B cell (primary cell): Measurements from ENCODE around the gene NXPH2. TPM values are rescaled to one million over a fixed set of nuclear protein-coding genes. Genes with fewer than 3 reads are reported as not detected.

ENCODE experiments used
- ATAC-seq: fragments of 200-7000 bp; cut with Tn5 transposase; one replicate; pipeline ENCODE4 v1.10.0; 2021; ENCODE audit warnings: low read depth, mild to moderate bottlenecking, moderate number of reproducible peaks, moderate library complexity
- CTCF ChIA-PET: fragments of 350-600 bp; sonication (Branson Sonifier 250); formaldehyde crosslinking; loops from one replicate; lab custom pipeline; 2021; ENCODE audit warnings: antibody characterized with exemption, inconsistent platforms; lab: Charles Lee
- POLR2A ChIA-PET: fragments of 350-600 bp; sonication (Branson Sonifier 250); formaldehyde crosslinking; loops from one replicate; lab custom pipeline; 2021; ENCODE audit warnings: antibody characterized with exemption; lab: Charles Lee
- DNase-seq: peaks from one replicate; pipeline ENCODE4 v3.0.0; 2013
- H2AFZ ChIP-seq: 2 replicates; pipeline ENCODE4 v1.6.1; 2012; ENCODE audit warnings: mild to moderate bottlenecking, low read depth, low read length; ENCODE audit not compliant: insufficient read depth, poor library complexity, severe bottlenecking
- H3K27ac ChIP-seq, 2 donors: 1 replicate in 1 of 2; 2 replicates in 1 of 2; pipeline ENCODE4 v1.5.1; 2012 to 2013; ENCODE audit warnings: low read length in 2 of 2, mild to moderate bottlenecking in 2 of 2, moderate library complexity in 1 of 2
- H3K27me3 ChIP-seq, 4 experiments: fragments of 200-600 bp in 1 of 4; sonication (generic) in 1 of 4; replicated peaks in 1 of 4; 1 replicate in 2 of 4; 2 replicates in 2 of 4; pipeline versions ENCODE4 v1.6.1 to v1.7.0; 2013 to 2016; ENCODE audit warnings: low read length in 3 of 4, mild to moderate bottlenecking in 2 of 4, mixed read lengths in 1 of 4, moderate library complexity in 1 of 4; ENCODE audit not compliant: insufficient read depth in 4 of 4, control insufficient read depth in 3 of 4; ENCODE audit errors: control extremely low read depth in 1 of 4
- H3K36me3 ChIP-seq, 2 experiments: replicated peaks in 1 of 2; 1 replicate in 1 of 2; 2 replicates in 1 of 2; pipeline versions ENCODE4 v1.6.1 to v1.7.1; 2013; ENCODE audit warnings: low read length in 1 of 2; ENCODE audit not compliant: insufficient read depth in 2 of 2, control insufficient read depth in 1 of 2; ENCODE audit errors: control extremely low read depth in 1 of 2, extremely low read depth in 1 of 2
- H3K4me1 ChIP-seq, 2 donors: fragments of 200-600 bp in 1 of 2; sonication (generic) in 1 of 2; 1 replicate in 1 of 2; 2 replicates in 1 of 2; pipeline versions ENCODE4 v1.5.1 to v1.6.1; 2013 to 2017; ENCODE audit warnings: low read length in 2 of 2; ENCODE audit not compliant: control insufficient read depth in 2 of 2, insufficient read depth in 2 of 2
- H3K4me2 ChIP-seq: replicated peaks from 2 replicates; pipeline ENCODE3; 2012; ENCODE audit warnings: mild to moderate bottlenecking, low read depth, low read length; ENCODE audit not compliant: poor library complexity, severe bottlenecking
- H3K4me3 ChIP-seq, 5 experiments: fragments of 200-600 bp in 1 of 5; sonication (generic) in 1 of 5; 1 replicate in 3 of 5; 2 replicates in 2 of 5; pipeline versions ENCODE4 v1.5.1 to v1.7.0; 2011 to 2016; ENCODE audit warnings: low read length in 4 of 5, mild to moderate bottlenecking in 4 of 5, low read depth in 2 of 5, control low read depth in 1 of 5, moderate library complexity in 1 of 5; ENCODE audit not compliant: insufficient read depth in 1 of 5; ENCODE audit errors: control extremely low read depth in 1 of 5, extremely low read depth in 1 of 5
- H3K79me2 ChIP-seq: fragments of 200-600 bp; sonication (generic); one replicate; pipeline ENCODE4 v1.6.0; 2016; ENCODE audit warnings: low read length; ENCODE audit not compliant: control insufficient read depth, insufficient read depth
- H3K9ac ChIP-seq: fragments of 200-600 bp; sonication (generic); 2 replicates; pipeline ENCODE4 v1.6.1; 2017; ENCODE audit warnings: mild to moderate bottlenecking, low read length, moderate library complexity
- H3K9me3 ChIP-seq, 3 donors: one replicate each; pipeline versions ENCODE4 v1.6.1 to v1.7.1; 2013; ENCODE audit warnings: low read length in 2 of 3; ENCODE audit not compliant: control insufficient read depth in 2 of 3, insufficient read depth in 1 of 3; ENCODE audit errors: control extremely low read depth in 1 of 3
- H4K20me1 ChIP-seq: 2 replicates; pipeline ENCODE4 v1.6.0; 2012; ENCODE audit warnings: mild to moderate bottlenecking, low read length; ENCODE audit not compliant: insufficient read depth, control insufficient read depth, poor library complexity, severe bottlenecking
- H3K27ac Mint-ChIP-seq: one replicate; pipeline ENCODE4 v1.8.0; 2021; ENCODE audit warnings: mixed read lengths
- H3K27me3 Mint-ChIP-seq: one replicate; pipeline ENCODE4 v1.8.0; 2021; ENCODE audit warnings: mixed read lengths
- H3K4me1 Mint-ChIP-seq: one replicate; pipeline ENCODE4 v1.8.0; 2021; ENCODE audit warnings: mixed read lengths
- H3K4me3 Mint-ChIP-seq: one replicate; pipeline ENCODE4 v1.8.0; 2021; ENCODE audit warnings: mixed read lengths
- H3K9me3 Mint-ChIP-seq: one replicate; pipeline ENCODE4 v1.8.0; 2022; ENCODE audit warnings: mixed read lengths; ENCODE audit not compliant: insufficient read depth
- CTCF ChIP-seq: fragments of 200-600 bp; IDR thresholded peaks from one replicate; pipeline ENCODE4 v1.8.0; 2022; ENCODE audit warnings: antibody characterized with exemption, mild to moderate bottlenecking
- EZH2 ChIP-seq: IDR thresholded peaks from 2 replicates; pipeline ENCODE4 v1.6.1; 2012; ENCODE audit warnings: borderline replicate concordance, low read depth, mild to moderate bottlenecking, moderate library complexity, low read length; ENCODE audit not compliant: insufficient read depth, poor library complexity, severe bottlenecking
- WGBS: methylation state at CpG from one replicate; pipeline ENCODE4 v1.1.5; 2013; ENCODE audit warnings: missing lambda C conversion rate; ENCODE audit not compliant: insufficient coverage; 5-methylcytosine and 5-hydroxymethylcytosine counted together
- intact Hi-C: fragments of 100-400 bp; cut with micrococcal nuclease; formaldehyde crosslinking; loops from one replicate; pipeline ENCODE4 v1.10.0; 2022
- polyA plus RNA-seq: library from polyadenylated mRNA; depleted of rRNA; stranded (reverse); fragments of >200 nt; gene quantifications from 2 replicates; pipeline ENCODE4 v1.2.3, GENCODE V29; 2012
- total RNA-seq, 2 donors: library from RNA; stranded (reverse); fragments of 120-200 nt in 1 of 2; gene quantifications; 1 replicate in 1 of 2; 2 replicates in 1 of 2; pipeline versions ENCODE4 v1.2.3 to v1.2.4, GENCODE V29; 2013 to 2022

Gene NXPH2
- total and polyA plus RNA-seq, 2 donors (not counting 1 experiment from before 2014, with no cell fraction given), result not detected

GRCh38 chr2:138732651-138733050 is 47.5 kb downstream of the NXPH2 start:
- no peaks in the 10 kb centered on the region for H3K4me1 ChIP-seq
- H3K4me3 ChIP-seq, result no peak overlapping the region
- ATAC-seq, result no peak
- no peak for DNase-seq
- H3K27me3 Mint-ChIP-seq, result peaks cover 10% of the 10 kb centered on the region
- POLR2A ChIA-PET, result no interaction called here
- H4K20me1 ChIP-seq, result no peaks in the 10 kb centered on the region
- no peak overlapping the region for H3K27ac Mint-ChIP-seq
- H3K36me3 ChIP-seq, result no peaks in the 10 kb centered on the region
- no peak overlapping the region for H3K27ac ChIP-seq
- WGBS, result no CpG with 5 or more reads among the region's 1 CpG
- H3K4me3 Mint-ChIP-seq, result no peak overlapping the region
- TF ChIP-seq CTCF (no peak), EZH2 (no peak)
- H2AFZ ChIP-seq, result no peak overlapping the region
- H3K9me3 Mint-ChIP-seq, result peaks cover 21% of the 10 kb centered on the region
- H3K9ac ChIP-seq, result no peak overlapping the region
- no peaks in the 10 kb centered on the region for H3K79me2 ChIP-seq
- H3K27me3 ChIP-seq, result no peaks in the 10 kb centered on the region
- H3K4me2 ChIP-seq, result no peak overlapping the region
- H3K4me1 Mint-ChIP-seq, result no peaks in the 10 kb centered on the region
- peaks cover 0 to 12% (median 8%) of the 10 kb centered on the region in 3 donors for H3K9me3 ChIP-seq
- CTCF ChIA-PET, result no interaction called here
- intact Hi-C loops, result no loop called here

- no peak overlapping the region for H3K4me3 ChIP-seq
- H3K4me2 ChIP-seq, result no peak overlapping the region
- Mint-ChIP-seq H3K27me3 (peaks cover 13% of the 10 kb centered on the region), H3K9me3 (peaks cover 15% of the 10 kb centered on the region), H3K4me1 (no peaks in the 10 kb centered on the region), H3K4me3 (no peak overlapping the region), H3K27ac (no peak overlapping the region)
- DNase-seq (no peak), ATAC-seq (no peak)
- no peaks in the 10 kb centered on the region for H3K79me2 ChIP-seq
- H2AFZ ChIP-seq, result no peak overlapping the region
- no peaks in the 10 kb centered on the region for H4K20me1 ChIP-seq
- intact Hi-C loops, result no loop called here
- ChIA-PET POLR2A (no interaction called here), CTCF (no interaction called here)
- TF ChIP-seq CTCF (no peak), EZH2 (no peak)
- 86% methylated on average over 1 of the region's 3 CpGs for WGBS
- no peaks in the 10 kb centered on the region for H3K27me3 ChIP-seq
- no peak overlapping the region for H3K9ac ChIP-seq
- peaks cover 0 to 6% (median 0%) of the 10 kb centered on the region in 3 donors for H3K9me3 ChIP-seq
- H3K27ac ChIP-seq, result no peak overlapping the region
- H3K4me1 ChIP-seq, result no peaks in the 10 kb centered on the region
- no peaks in the 10 kb centered on the region for H3K36me3 ChIP-seq
Measured at GRCh38 chr2:138730497-138731030, 49.6 kb downstream of the NXPH2 start.
